Measurements from ENCODE around the gene CHD5.

DNA sequence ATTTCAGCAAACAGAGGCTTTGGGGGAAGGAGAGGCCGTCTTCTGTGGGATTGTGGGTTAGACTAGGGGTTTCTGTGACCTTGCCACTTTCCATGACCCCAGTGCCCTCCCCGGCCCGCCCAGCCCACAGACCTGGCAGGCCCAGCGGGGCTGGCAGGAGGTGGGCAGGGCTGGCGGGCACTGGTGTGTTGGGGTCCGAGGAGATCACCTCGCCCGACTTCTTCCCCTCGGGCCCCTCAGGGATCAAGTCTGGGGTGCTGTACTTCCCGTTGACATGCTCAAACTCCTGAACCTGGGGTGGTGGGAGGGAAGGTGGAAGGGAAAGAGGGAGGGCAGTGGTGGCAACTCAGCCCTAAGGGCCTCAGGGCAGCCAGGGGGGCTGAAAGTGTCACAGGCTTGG lies 56.3 kb downstream of the CHD5 start:
- TF ChIP-seq POU2F2 (IDR thresholded peaks at IDR 0.05; ENCODE audit: low read depth, low read length), result no peak
- no peak for TF ChIP-seq POLR2A (IDR thresholded peaks at IDR 0.05; ENCODE audit: low read depth, low read length)
- TF ChIP-seq TAF1 (IDR thresholded peaks at IDR 0.05; ENCODE audit: low read depth, low read length), result no peak
- no peak for TF ChIP-seq POLR2AphosphoS5 (IDR thresholded peaks at IDR 0.05; ENCODE audit: low read depth, low read length)

Measured in GM12891 (cell line).